Liver (tissue), 9 donors: ENCODE data around the gene CDC42EP3. TPM values are rescaled to one million over a fixed set of nuclear protein-coding genes. Genes with fewer than 3 reads are reported as not detected.

ENCODE experiments used
- DNase-seq: peaks from one replicate; pipeline ENCODE4 v3.0.0-alpha.2; 2017; ENCODE audit warnings: low spot score
- H3K27ac ChIP-seq, 2 donors: one replicate each; pipeline ENCODE4 v1.7.0; 2013; ENCODE audit warnings: inconsistent platforms in 2 of 2, low read length in 2 of 2, control low read depth in 1 of 2, low read depth in 1 of 2, mild to moderate bottlenecking in 1 of 2
- H3K27me3 ChIP-seq, 4 donors: one replicate each; pipeline versions ENCODE4 v1.6.1 to v1.7.0; 2013; ENCODE audit warnings: low read length in 3 of 4, inconsistent platforms in 1 of 4, mild to moderate bottlenecking in 1 of 4, moderate library complexity in 1 of 4; ENCODE audit not compliant: control insufficient read depth in 4 of 4, insufficient read depth in 4 of 4
- H3K36me3 ChIP-seq, 4 donors: one replicate each; pipeline versions ENCODE4 v1.6.1 to v1.7.0; 2013; ENCODE audit warnings: low read length in 3 of 4, mild to moderate bottlenecking in 3 of 4, low read depth in 1 of 4, moderate library complexity in 1 of 4; ENCODE audit not compliant: control insufficient read depth in 4 of 4, insufficient read depth in 3 of 4
- H3K4me1 ChIP-seq, 4 donors: one replicate each; pipeline versions ENCODE4 v1.6.1 to v1.7.0; 2013; ENCODE audit warnings: low read length in 3 of 4, mild to moderate bottlenecking in 3 of 4, moderate library complexity in 1 of 4; ENCODE audit not compliant: control insufficient read depth in 4 of 4, insufficient read depth in 4 of 4
- H3K4me3 ChIP-seq, 3 donors: one replicate each; pipeline versions ENCODE4 v1.6.1 to v1.7.0; 2013; ENCODE audit warnings: low read length in 3 of 3, control low read depth in 1 of 3, low read depth in 1 of 3, mild to moderate bottlenecking in 1 of 3
- H3K9ac ChIP-seq, 2 donors: one replicate each; pipeline ENCODE4 v1.7.0; 2013; ENCODE audit warnings: low read length in 2 of 2, mild to moderate bottlenecking in 2 of 2, moderate library complexity in 2 of 2, control low read depth in 1 of 2, low read depth in 1 of 2
- H3K9me3 ChIP-seq, 4 donors: one replicate each; pipeline versions ENCODE4 v1.6.1 to v1.7.0; 2013; ENCODE audit warnings: low read length in 3 of 4; ENCODE audit not compliant: control insufficient read depth in 4 of 4
- ATF3 ChIP-seq: IDR thresholded peaks from 2 replicates; pipeline ENCODE4 v1.6.1; 2016; ENCODE audit warnings: antibody characterized with exemption
- CTCF ChIP-seq: fragments of 150-350 bp; IDR thresholded peaks from 2 replicates; pipeline ENCODE4 v1.5.1; 2017; ENCODE audit warnings: improper control_type of control experiment, low read depth, low read length; ENCODE audit not compliant: missing input control
- EGR1 ChIP-seq, 2 donors: IDR thresholded peaks; 2 replicates each; pipeline ENCODE4 v1.6.1; 2016 to 2018; ENCODE audit warnings: antibody characterized with exemption in 2 of 2, low read depth in 2 of 2
- FOXA1 ChIP-seq: IDR thresholded peaks from 2 replicates; pipeline ENCODE4 v1.6.1; 2016; ENCODE audit warnings: antibody characterized with exemption
- FOXA2 ChIP-seq: IDR thresholded peaks from 2 replicates; pipeline ENCODE4 v1.6.1; 2016; ENCODE audit warnings: antibody characterized with exemption
- GABPA ChIP-seq, 2 donors: IDR thresholded peaks in 1 of 2; conservative IDR thresholded peaks in 1 of 2; 2 replicates each; pipeline ENCODE4 v1.6.1; 2016; ENCODE audit warnings: antibody characterized with exemption in 2 of 2, mild to moderate bottlenecking in 1 of 2, moderate library complexity in 1 of 2
- HNF4A ChIP-seq, 2 donors: conservative IDR thresholded peaks; 2 replicates each; pipeline ENCODE4 v1.6.1; 2016; ENCODE audit warnings: antibody characterized with exemption in 2 of 2, mild to moderate bottlenecking in 2 of 2
- HNF4G ChIP-seq: IDR thresholded peaks from 2 replicates; pipeline ENCODE4 v1.6.1; 2016; ENCODE audit warnings: antibody characterized with exemption
- JUND ChIP-seq, 2 donors: IDR thresholded peaks; 2 replicates each; pipeline ENCODE4 v1.6.1; 2016; ENCODE audit warnings: antibody characterized with exemption in 2 of 2
- MAX ChIP-seq: IDR thresholded peaks from 2 replicates; pipeline ENCODE4 v1.6.1; 2016; ENCODE audit warnings: antibody characterized with exemption
- NR2F2 ChIP-seq: IDR thresholded peaks from 2 replicates; pipeline ENCODE4 v1.6.1; 2016; ENCODE audit warnings: antibody characterized with exemption
- RAD21 ChIP-seq, 2 donors: IDR thresholded peaks; 2 replicates each; pipeline ENCODE4 v1.6.1; 2016; ENCODE audit warnings: antibody characterized with exemption in 2 of 2, mild to moderate bottlenecking in 2 of 2
- REST ChIP-seq: IDR thresholded peaks from 2 replicates; pipeline ENCODE4 v1.6.1; 2016; ENCODE audit warnings: antibody characterized with exemption, mild to moderate bottlenecking
- RXRA ChIP-seq, 2 donors: IDR thresholded peaks; 2 replicates each; pipeline ENCODE4 v1.6.1; 2017 to 2018; ENCODE audit warnings: antibody characterized with exemption in 2 of 2, mild to moderate bottlenecking in 1 of 2
- SP1 ChIP-seq: IDR thresholded peaks from 2 replicates; pipeline ENCODE4 v1.6.1; 2018; ENCODE audit warnings: antibody characterized with exemption, mild to moderate bottlenecking
- TAF1 ChIP-seq: conservative IDR thresholded peaks from 2 replicates; pipeline ENCODE4 v1.6.1; 2016; ENCODE audit warnings: antibody characterized with exemption, mild to moderate bottlenecking
- YY1 ChIP-seq: IDR thresholded peaks from 2 replicates; pipeline ENCODE4 v1.6.1; 2016; ENCODE audit warnings: antibody characterized with exemption, mild to moderate bottlenecking
- ZBTB33 ChIP-seq: IDR thresholded peaks from 2 replicates; pipeline ENCODE4 v1.6.1; 2016; ENCODE audit warnings: antibody characterized with exemption
- WGBS: extraction: QIAGEN DNeasy Blood & Tissue Kit; methylation state at CpG from one replicate; pipeline ENCODE4 v1.1.7; 2013; 5-methylcytosine and 5-hydroxymethylcytosine counted together
- polyA plus RNA-seq, 2 donors: library from polyadenylated mRNA; stranded (reverse) in 1 of 2; unstranded in 1 of 2; fragments of 200-250 nt in 1 of 2; fragments of >200 nt in 1 of 2; fragmentation: Nextera tagmentation in 1 of 2; extraction: Ambion mirVana in 1 of 2; gene quantifications; one replicate each; pipeline versions ENCODE4 v1.2.1 to v1.2.3, GENCODE V29; 2013 to 2015
- total RNA-seq, 2 donors: library from RNA; depleted of rRNA; stranded (reverse); fragments of >200 nt; gene quantifications; one replicate each; pipeline ENCODE4 v1.2.3, GENCODE V29; 2014
- donor health status: healthy.
- donor health status: healthy.
- donor health status: healthy.
- donor health status: healthy.
- donor health status: healthy.

CDC42EP3 gene
- total and polyA plus RNA-seq, 4 donors = 2.5 to 4.1 (median 3.3) TPM

GRCh38 chr2:37631698-37632097 lies 39.7 kb downstream of the CDC42EP3 start:
- Histone ChIP-seq H3K36me3 (peaks cover 0 to 4% (median 0%) of the 10 kb centered on the region in 4 donors), H3K4me1 (no peaks in the 10 kb centered on the region), H3K27ac (no peak overlapping the region), H3K9ac (no peak overlapping the region), H3K9me3 (no peaks in the 10 kb centered on the region), H3K27me3 (no peaks in the 10 kb centered on the region), H3K4me3 (no peak overlapping the region)
- TF ChIP-seq REST = no peak
- no peak for TF ChIP-seq YY1
- TF ChIP-seq SP1 = no peak
- no peak for TF ChIP-seq FOXA2
- TF ChIP-seq CTCF = no peak
- TF ChIP-seq ZBTB33 = no peak
- no peak for TF ChIP-seq GABPA (IDR thresholded peaks at IDR 0.05 in 1 of 2, conservative IDR thresholded peaks at IDR 0.05 in 1 of 2)
- no peak for TF ChIP-seq FOXA1
- no peak for TF ChIP-seq ATF3
- TF ChIP-seq EGR1 (IDR thresholded peaks at IDR 0.05; ENCODE audit: low read depth in 2 of 2) = no peak
- no peak for TF ChIP-seq JUND (IDR thresholded peaks at IDR 0.05)
- TF ChIP-seq HNF4A (conservative IDR thresholded peaks at IDR 0.05) = no peak
- TF ChIP-seq NR2F2 = no peak
- TF ChIP-seq TAF1 = no peak
- TF ChIP-seq MAX = no peak
- TF ChIP-seq HNF4G = no peak
- TF ChIP-seq RAD21 (IDR thresholded peaks at IDR 0.05) = no peak
- no peak for TF ChIP-seq RXRA (IDR thresholded peaks at IDR 0.05)
- 87% methylated on average over 4 of the region's 4 CpGs for WGBS
- no peak for DNase-seq
